ENCODE measurements around the gene FAM240A. TPM values are rescaled to one million over a fixed set of nuclear protein-coding genes. Genes with fewer than 3 reads are reported as not detected.

FAM240A gene
- total and polyA plus RNA-seq, 2 donors (not counting 1 experiment from before 2014, with no cell fraction given): not detected

DNA sequence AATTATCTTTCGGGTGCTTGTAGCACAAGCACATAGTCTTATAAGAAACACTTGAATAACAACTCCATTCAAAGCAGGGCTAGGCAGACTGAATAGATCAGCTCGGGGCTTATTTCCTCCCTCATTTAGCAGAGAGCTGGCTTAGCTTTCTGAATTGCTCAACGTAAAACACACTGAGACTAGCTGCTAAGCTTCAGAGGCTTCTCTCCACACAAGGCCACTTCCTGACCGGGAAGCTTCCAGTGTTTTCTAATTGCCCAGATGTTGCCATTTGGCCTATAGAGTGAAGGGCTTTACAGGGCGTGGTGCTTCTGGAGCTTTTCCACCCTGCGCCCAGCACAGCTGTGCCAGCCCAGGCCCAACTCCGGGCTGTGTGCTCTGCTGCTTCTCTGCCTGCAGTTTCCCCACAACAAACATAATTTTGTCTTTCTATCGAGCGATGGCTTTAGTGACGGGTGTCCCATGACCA lies 16.6 kb downstream of the FAM240A start:
- H2AFZ ChIP-seq (ENCODE audit: insufficient read depth, low read depth, low read length, poor library complexity, severe bottlenecking): no peak overlapping the region
- no peak overlapping the region for H3K27ac ChIP-seq (ENCODE audit: low read length in 2 of 2)
- Mint-ChIP-seq H3K9me3 (ENCODE audit: insufficient read depth) (no peaks in the 10 kb centered on the region), H3K27me3 (peaks cover 1% of the 10 kb centered on the region), H3K4me1 (peaks cover 14% of the 10 kb centered on the region), H3K27ac (no peak overlapping the region), H3K4me3 (peak overlapping the region; percentile 59)
- intact Hi-C loops (cut with micrococcal nuclease): no loop called here
- no peaks in the 10 kb centered on the region for H3K79me2 ChIP-seq (ENCODE audit: control insufficient read depth, insufficient read depth, low read length)
- CTCF ChIA-PET: interaction anchor here (0.7 to 9.0 kb wide), 13 partner anchors 10 to 745 kb away, joined by 3 to 253 read pairs (median 6); no protein-coding TSS in a partner anchor
- ATAC-seq (ENCODE audit: low read depth): no peak
- H3K4me1 ChIP-seq (ENCODE audit: control insufficient read depth in 2 of 2, insufficient read depth in 2 of 2, low read length in 2 of 2): peaks cover 4 to 11% of the 10 kb centered on the region in 2 donors
- POLR2A ChIA-PET: interaction anchor here (0.7 to 2.0 kb wide), 2 partner anchors 140 to 221 kb away, joined by 7 read pairs; no protein-coding TSS in a partner anchor
- H4K20me1 ChIP-seq (ENCODE audit: control insufficient read depth, insufficient read depth, low read length, poor library complexity, severe bottlenecking): no peaks in the 10 kb centered on the region
- no peak overlapping the region for H3K4me2 ChIP-seq (replicated peaks; ENCODE audit: low read depth, low read length, poor library complexity, severe bottlenecking)
- H3K9me3 ChIP-seq (ENCODE audit: control extremely low read depth in 1 of 3, control insufficient read depth in 2 of 3, insufficient read depth in 1 of 3, low read length in 2 of 3): no peaks in the 10 kb centered on the region
- no peaks in the 10 kb centered on the region for H3K27me3 ChIP-seq (replicated peaks in 1 of 4; ENCODE audit: control extremely low read depth in 1 of 4, control insufficient read depth in 3 of 4, insufficient read depth in 4 of 4, low read length in 3 of 4)
- no peaks in the 10 kb centered on the region for H3K36me3 ChIP-seq (replicated peaks in 1 of 2; ENCODE audit: control extremely low read depth in 1 of 2, control insufficient read depth in 1 of 2, extremely low read depth in 1 of 2, insufficient read depth in 2 of 2, low read length in 1 of 2)
- no peak overlapping the region for H3K4me3 ChIP-seq (ENCODE audit: control extremely low read depth in 1 of 5, extremely low read depth in 1 of 5, insufficient read depth in 1 of 5, low read depth in 2 of 5, low read length in 4 of 5)
- DNase-seq: no peak
- no peak for TF ChIP-seq EZH2 (IDR thresholded peaks at IDR 0.05; ENCODE audit: borderline replicate concordance, insufficient read depth, low read depth, low read length, poor library complexity, severe bottlenecking)
- TF ChIP-seq, protein P1, sequence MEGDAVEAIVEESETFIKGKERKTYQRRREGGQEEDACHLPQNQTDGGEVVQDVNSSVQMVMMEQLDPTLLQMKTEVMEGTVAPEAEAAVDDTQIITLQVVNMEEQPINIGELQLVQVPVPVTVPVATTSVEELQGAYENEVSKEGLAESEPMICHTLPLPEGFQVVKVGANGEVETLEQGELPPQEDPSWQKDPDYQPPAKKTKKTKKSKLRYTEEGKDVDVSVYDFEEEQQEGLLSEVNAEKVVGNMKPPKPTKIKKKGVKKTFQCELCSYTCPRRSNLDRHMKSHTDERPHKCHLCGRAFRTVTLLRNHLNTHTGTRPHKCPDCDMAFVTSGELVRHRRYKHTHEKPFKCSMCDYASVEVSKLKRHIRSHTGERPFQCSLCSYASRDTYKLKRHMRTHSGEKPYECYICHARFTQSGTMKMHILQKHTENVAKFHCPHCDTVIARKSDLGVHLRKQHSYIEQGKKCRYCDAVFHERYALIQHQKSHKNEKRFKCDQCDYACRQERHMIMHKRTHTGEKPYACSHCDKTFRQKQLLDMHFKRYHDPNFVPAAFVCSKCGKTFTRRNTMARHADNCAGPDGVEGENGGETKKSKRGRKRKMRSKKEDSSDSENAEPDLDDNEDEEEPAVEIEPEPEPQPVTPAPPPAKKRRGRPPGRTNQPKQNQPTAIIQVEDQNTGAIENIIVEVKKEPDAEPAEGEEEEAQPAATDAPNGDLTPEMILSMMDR (IDR thresholded peaks at IDR 0.05): no peak
- no peak overlapping the region for H3K9ac ChIP-seq (ENCODE audit: low read length)
- 95% methylated on average over 5 of the region's 10 CpGs for WGBS (ENCODE audit: insufficient coverage)

All from B cell (primary cell).